WTC11 (cell line): Measurements from ENCODE around the gene GNG11.

Experiments
- CTCF ChIP-seq: fragments of 200-600 bp; IDR thresholded peaks from 2 replicates; pipeline ENCODE4 v1.8.0; 2022; ENCODE audit warnings: antibody characterized with exemption
- MLX ChIP-seq: sonication (generic); formaldehyde crosslinking; IDR thresholded peaks from 2 replicates; pipeline ENCODE4 v1.8.1; 2023; ENCODE audit warnings: mild to moderate bottlenecking, missing genetic modification reagents, moderate library complexity

GRCh38 chr7:93902777-93903423 is 18.6 kb upstream of the GNG11 start:
- TF ChIP-seq MLX (CRISPR knock-in tag) (no peak), CTCF (peak; percentile 80)
